RWPE1 (cell line): ENCODE results near the gene ENPEP.

Experiments used
- CTCF ChIA-PET: fragments of 350-600 bp; sonication (Branson Sonifier 250); formaldehyde crosslinking; extraction: SDS; loops from one replicate; lab custom pipeline; 2021; lab: Yijun Ruan, JAX
- POLR2A ChIA-PET: fragments of 400-600 bp; formaldehyde crosslinking; extraction: SDS; loops from one replicate; lab custom pipeline; 2020; ENCODE audit warnings: antibody characterized with exemption; ENCODE audit not compliant: low non-redundant PET; lab: Yijun Ruan, JAX
- DNase-seq: peaks from one replicate; pipeline ENCODE4 v3.0.0; 2012; ENCODE audit warnings: low spot score
- H3K27ac ChIP-seq: fragments of 450-650 bp; 2 replicates; pipeline ENCODE4 v1.5.1; 2017
- TF ChIP-seq, protein P1 (sequence below): fragments of 450-650 bp; conservative IDR thresholded peaks from 2 replicates; pipeline ENCODE4 v1.5.1; 2017; ENCODE audit warnings: low read depth, mild to moderate bottlenecking

Gene ENPEP

DNA sequence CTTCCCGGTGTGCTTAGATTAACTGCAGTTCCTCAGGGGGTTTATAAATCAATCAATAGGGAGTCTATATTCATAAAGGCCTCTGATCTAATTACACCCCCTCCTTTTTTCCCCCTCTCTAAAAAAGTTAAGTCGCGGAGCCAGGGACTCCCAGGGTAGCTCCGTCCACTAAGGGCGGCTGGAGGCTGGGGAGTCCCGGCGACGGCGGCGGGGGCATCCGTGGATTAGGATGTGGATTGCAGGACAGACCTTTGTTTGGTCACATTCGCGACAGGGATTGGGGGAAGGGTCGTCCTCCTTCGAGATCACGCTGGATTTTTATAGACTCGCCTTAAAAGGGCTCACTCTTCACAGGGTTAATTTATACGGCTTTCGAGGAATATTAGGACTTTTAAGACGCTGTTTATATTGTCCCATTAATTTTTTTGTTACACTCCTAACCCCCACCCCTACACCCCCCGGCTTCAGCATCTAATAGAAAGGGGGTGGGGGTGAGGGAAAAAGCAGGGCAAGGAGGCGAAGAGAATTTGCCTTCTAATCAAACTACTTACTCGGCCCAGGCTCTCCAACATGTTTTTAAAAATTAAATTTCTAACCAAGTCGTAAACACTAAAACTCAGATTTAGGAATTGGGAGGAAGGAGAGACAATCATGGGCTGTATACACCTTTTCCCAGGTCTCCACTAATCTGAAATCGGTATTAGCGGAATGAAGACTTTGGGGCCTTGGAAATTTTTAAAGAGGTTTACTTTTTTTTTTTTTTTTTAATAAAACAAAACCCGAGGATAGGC, 138.4 kb downstream of the ENPEP start:
- TF ChIP-seq, protein P1, sequence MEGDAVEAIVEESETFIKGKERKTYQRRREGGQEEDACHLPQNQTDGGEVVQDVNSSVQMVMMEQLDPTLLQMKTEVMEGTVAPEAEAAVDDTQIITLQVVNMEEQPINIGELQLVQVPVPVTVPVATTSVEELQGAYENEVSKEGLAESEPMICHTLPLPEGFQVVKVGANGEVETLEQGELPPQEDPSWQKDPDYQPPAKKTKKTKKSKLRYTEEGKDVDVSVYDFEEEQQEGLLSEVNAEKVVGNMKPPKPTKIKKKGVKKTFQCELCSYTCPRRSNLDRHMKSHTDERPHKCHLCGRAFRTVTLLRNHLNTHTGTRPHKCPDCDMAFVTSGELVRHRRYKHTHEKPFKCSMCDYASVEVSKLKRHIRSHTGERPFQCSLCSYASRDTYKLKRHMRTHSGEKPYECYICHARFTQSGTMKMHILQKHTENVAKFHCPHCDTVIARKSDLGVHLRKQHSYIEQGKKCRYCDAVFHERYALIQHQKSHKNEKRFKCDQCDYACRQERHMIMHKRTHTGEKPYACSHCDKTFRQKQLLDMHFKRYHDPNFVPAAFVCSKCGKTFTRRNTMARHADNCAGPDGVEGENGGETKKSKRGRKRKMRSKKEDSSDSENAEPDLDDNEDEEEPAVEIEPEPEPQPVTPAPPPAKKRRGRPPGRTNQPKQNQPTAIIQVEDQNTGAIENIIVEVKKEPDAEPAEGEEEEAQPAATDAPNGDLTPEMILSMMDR, result no peak

More for the DNA sequence above, 138.4 kb downstream of the ENPEP start:
- no peak overlapping the region for H3K27ac ChIP-seq
- ChIA-PET CTCF (no interaction called here), POLR2A (no interaction called here)
- no peak for DNase-seq
